ENCODE data around the gene ABLIM3.

DNA sequence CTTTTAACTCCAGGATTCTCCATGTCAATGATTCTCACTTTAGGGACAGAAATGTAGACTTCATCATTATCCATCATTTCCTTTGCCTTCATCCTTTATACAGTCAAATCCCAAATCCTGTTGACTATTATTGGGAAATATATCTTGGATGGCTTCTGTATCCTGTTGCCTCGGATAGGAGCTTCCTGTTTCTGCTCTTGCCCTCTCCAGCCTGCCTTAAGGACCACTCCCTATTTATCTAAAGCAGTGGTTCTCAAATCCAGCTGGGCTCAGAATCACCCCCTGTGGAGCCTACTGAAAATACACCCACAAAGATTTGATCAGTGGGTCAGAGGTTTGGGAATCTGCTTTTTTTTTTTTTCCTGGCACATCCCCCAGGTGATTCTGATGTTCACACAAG lies 138.8 kb downstream of the ABLIM3 start:
- TF ChIP-seq POLR2A (IDR thresholded peaks at IDR 0.05) (no peak), CTCF (IDR thresholded peaks at IDR 0.05) (no peak), EP300 (IDR thresholded peaks at IDR 0.05) (no peak)
